Body of pancreas (tissue), 4 donors: Measurements from ENCODE around the gene MYO1A. TPM values are rescaled to one million over a fixed set of nuclear protein-coding genes. Genes with fewer than 3 reads are reported as not detected.

Experiments used
- ATAC-seq: fragments of 150-250 bp; one replicate; pipeline ENCODE4 v1.9.1; 2016
- DNase-seq, 4 donors: peaks; one replicate each; pipeline ENCODE4 v3.0.0-alpha.2; 2019
- H3K27ac ChIP-seq, 4 donors: fragments of 200-600 bp; sonication (generic); 1 replicate in 3 of 4; 2 replicates in 1 of 4; pipeline versions ENCODE4 v1.5.1 to v1.6.1; 2016 to 2019; ENCODE audit warnings: mild to moderate bottlenecking in 1 of 4, mixed read lengths in 1 of 4, moderate library complexity in 1 of 4
- H3K27me3 ChIP-seq, 2 donors: fragments of 200-600 bp; sonication (generic); one replicate each; pipeline ENCODE4 v1.6.0; 2016; ENCODE audit warnings: mild to moderate bottlenecking in 1 of 2
- H3K36me3 ChIP-seq, 2 donors: fragments of 200-600 bp; sonication (generic); replicated peaks in 1 of 2; 2 replicates each; pipeline ENCODE4 v1.5.1; 2016; ENCODE audit warnings: low read depth in 2 of 2; ENCODE audit not compliant: insufficient read depth in 1 of 2
- H3K4me1 ChIP-seq: fragments of 200-600 bp; sonication (generic); one replicate; pipeline ENCODE4 v1.6.0; 2016
- H3K4me3 ChIP-seq, 2 donors: fragments of 200-600 bp; sonication (generic); 1 replicate in 1 of 2; 2 replicates in 1 of 2; pipeline ENCODE4 v1.5.1; 2016 to 2019
- H3K9me3 ChIP-seq, 3 donors: fragments of 200-600 bp; sonication (generic); 1 replicate in 2 of 3; 2 replicates in 1 of 3; pipeline ENCODE4 v1.5.1; 2016
- POLR2A ChIP-seq, 3 donors: fragments of 450-650 bp; IDR thresholded peaks; one replicate each; pipeline ENCODE4 v1.6.1; 2016; ENCODE audit warnings: antibody characterized with exemption in 3 of 3, mild to moderate bottlenecking in 2 of 3
- WGBS, 2 donors: methylation state at CpG; one replicate each; pipeline ENCODE4 v1.1.5; 2017; 5-methylcytosine and 5-hydroxymethylcytosine counted together
- intact Hi-C: fragments of 100-400 bp; cut with DNase I; formaldehyde crosslinking; loops from one replicate; pipeline ENCODE4 v1.15.1; 2023
- total RNA-seq, 2 donors: library from RNA; depleted of rRNA; stranded (reverse); fragments of >200 nt; gene quantifications; one replicate each; pipeline ENCODE4 v1.1.0, GENCODE V29; 2016
- TF ChIP-seq, protein P1 (sequence below), 7 experiments: fragments of 450-650 bp in 4 of 7; fragments of 200-600 bp in 3 of 7; sonication (generic) in 3 of 7; IDR thresholded peaks; one replicate each; pipeline ENCODE4 v1.5.1; 2016 to 2019; ENCODE audit warnings: antibody characterized with exemption in 7 of 7

The MYO1A gene
- total RNA-seq = 1 to 10 TPM in 1 of 2 donors, not detected in 1; 1.8 TPM

DNA sequence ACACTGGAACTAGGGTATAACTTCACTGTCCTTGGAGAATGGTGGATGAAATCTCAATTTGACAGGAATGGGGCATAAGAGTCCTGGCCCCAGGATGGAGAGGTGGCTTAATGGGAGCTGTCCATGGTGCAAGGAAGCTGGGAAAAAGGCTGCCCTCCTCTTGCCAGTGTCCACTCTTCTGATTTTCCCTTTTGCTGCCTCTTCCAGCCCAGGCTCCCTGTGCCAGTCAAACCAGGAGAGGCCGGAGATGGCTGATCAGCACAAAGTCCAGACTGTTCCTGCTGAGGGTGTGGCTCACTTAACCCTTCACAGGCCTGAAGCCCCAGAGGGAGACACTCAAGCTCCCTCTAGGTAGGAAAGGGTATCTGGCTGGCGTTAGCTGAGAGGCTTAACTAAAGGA lies at the start of gene MYO1A:
MYO1A (minus strand) TSS at position 240 of the 400 bp plus-strand sequence. CDS start 1,806 bp downstream, outside the sequence.
- no peak within 1 kb of the TSS for H3K4me3 ChIP-seq
- 46 to 50% methylated on average over 2 of the region's 2 CpGs for WGBS, 2 donors
- no peak for ATAC-seq
- no peak within 1 kb of the TSS for H3K27ac ChIP-seq
- no peak for DNase-seq
- H3K9me3 ChIP-seq = no peaks in the 10 kb centered on the region
- no peak for TF ChIP-seq POLR2A (IDR thresholded peaks at IDR 0.05)
- TF ChIP-seq, protein P1, sequence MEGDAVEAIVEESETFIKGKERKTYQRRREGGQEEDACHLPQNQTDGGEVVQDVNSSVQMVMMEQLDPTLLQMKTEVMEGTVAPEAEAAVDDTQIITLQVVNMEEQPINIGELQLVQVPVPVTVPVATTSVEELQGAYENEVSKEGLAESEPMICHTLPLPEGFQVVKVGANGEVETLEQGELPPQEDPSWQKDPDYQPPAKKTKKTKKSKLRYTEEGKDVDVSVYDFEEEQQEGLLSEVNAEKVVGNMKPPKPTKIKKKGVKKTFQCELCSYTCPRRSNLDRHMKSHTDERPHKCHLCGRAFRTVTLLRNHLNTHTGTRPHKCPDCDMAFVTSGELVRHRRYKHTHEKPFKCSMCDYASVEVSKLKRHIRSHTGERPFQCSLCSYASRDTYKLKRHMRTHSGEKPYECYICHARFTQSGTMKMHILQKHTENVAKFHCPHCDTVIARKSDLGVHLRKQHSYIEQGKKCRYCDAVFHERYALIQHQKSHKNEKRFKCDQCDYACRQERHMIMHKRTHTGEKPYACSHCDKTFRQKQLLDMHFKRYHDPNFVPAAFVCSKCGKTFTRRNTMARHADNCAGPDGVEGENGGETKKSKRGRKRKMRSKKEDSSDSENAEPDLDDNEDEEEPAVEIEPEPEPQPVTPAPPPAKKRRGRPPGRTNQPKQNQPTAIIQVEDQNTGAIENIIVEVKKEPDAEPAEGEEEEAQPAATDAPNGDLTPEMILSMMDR (IDR thresholded peaks at IDR 0.05) = no peak
- no peaks in the 10 kb centered on the region for H3K4me1 ChIP-seq
- H3K27me3 ChIP-seq = no peaks in the 10 kb centered on the region
- no peaks in the 10 kb centered on the region for H3K36me3 ChIP-seq
- intact Hi-C loops = no loop called here

DNA sequence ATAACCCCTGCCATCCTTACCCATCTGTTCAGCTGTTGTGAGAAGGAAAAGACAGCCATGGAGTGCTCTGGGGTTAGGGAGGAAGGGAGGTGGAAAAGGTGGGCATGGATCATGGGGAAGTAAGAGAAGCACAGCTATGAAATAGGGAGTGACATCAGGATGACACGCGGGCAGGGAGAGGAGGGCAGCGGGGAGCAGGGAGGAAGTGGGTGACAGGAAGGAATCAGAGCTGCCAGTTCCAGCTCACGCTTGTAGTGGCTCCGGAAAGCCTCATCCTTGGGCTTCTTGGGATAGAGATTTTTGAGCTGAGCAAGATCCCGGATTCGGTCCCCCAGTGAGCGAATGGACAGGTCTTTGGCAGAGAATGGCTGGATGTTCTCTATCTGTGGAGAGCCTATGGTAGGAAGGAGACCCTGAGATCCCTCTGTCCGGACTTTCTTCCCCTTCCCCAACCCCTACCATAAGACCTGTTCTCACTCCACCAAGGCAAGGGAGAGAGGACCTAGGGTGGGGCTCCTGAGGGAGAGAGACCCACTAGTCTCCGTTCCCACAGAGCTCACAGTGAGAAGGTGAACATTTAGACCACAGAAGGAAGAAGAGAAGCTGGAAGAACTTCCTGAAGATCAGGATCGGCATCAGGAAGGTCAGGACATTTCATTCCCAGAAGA lies 49.3 kb upstream of the MYO1A start:
- TF ChIP-seq POLR2A (IDR thresholded peaks at IDR 0.05) = no peak
- TF ChIP-seq, protein P1 (IDR thresholded peaks at IDR 0.05) = no peak
- Histone ChIP-seq H3K27ac (no peak overlapping the region), H3K4me1 (peaks cover 13% of the 10 kb centered on the region), H3K36me3 (peaks cover 0 to 13% of the 10 kb centered on the region in 2 donors), H3K4me3 (no peak overlapping the region), H3K9me3 (no peaks in the 10 kb centered on the region), H3K27me3 (no peaks in the 10 kb centered on the region)
- WGBS, 2 donors = 77 to 96% methylated on average over 10 to 11 of the region's 11 CpGs
- no peak for ATAC-seq
- intact Hi-C loops = no loop called here
- no peak for DNase-seq

DNA sequence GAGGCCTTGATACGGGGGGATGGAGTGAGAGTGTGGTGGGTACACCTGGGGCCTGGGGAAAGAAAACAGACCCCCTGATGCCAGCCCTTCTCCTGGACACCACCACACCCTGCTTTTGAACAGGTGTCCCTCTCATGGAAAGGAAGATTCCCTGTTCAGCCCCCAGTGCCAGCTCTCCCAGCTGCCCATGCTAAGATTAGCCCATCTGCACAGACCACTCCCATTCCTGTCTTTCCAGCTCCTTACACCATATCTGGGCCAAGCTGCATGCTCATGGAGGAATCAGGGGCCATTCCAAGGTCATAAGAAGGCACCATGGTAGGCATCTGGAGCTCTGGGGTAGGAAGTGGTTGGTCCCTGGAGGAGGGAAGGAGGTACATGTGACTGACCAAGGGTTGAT lies 48.6 kb upstream of the MYO1A start:
- 92 to 100% methylated on average over 1 of the region's 1 CpG for WGBS, 2 donors
- no peak overlapping the region for H3K4me3 ChIP-seq

DNA sequence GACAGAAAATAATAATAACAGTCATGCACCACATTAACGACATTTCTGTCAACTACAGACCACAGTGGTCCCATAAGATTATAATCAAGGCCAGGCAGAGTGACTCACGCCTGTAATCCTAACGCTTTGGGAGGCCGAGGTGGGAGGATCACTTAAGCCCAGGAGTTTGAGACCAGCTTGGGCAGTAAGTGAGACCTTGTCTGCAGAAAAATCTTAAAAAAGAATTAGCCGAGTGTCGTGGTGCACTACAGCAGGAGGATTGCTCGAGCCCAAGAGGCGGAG lies 47.6 kb upstream of the MYO1A start:
- Histone ChIP-seq H3K9me3 (no peaks in the 10 kb centered on the region), H3K27me3 (no peaks in the 10 kb centered on the region), H3K36me3 (peaks cover 0 to 13% of the 10 kb centered on the region in 2 donors), H3K4me1 (peaks cover 14% of the 10 kb centered on the region), H3K27ac (no peak overlapping the region), H3K4me3 (no peak overlapping the region)
- WGBS, 2 donors = 79 to 83% methylated on average over 8 of the region's 8 CpGs
- intact Hi-C loops = no loop called here
- DNase-seq = no peak
- TF ChIP-seq POLR2A (IDR thresholded peaks at IDR 0.05) = no peak
- TF ChIP-seq, protein P1 (IDR thresholded peaks at IDR 0.05) = no peak
- ATAC-seq = no peak

More for the DNA sequence above, 48.6 kb upstream of the MYO1A start:
- intact Hi-C loops = no loop called here
- Histone ChIP-seq H3K36me3 (peaks cover 0 to 13% of the 10 kb centered on the region in 2 donors), H3K27ac (no peak overlapping the region), H3K4me1 (peaks cover 14% of the 10 kb centered on the region), H3K9me3 (no peaks in the 10 kb centered on the region), H3K27me3 (no peaks in the 10 kb centered on the region)
- ATAC-seq = no peak
- no peak for DNase-seq
- TF ChIP-seq, protein P1 (IDR thresholded peaks at IDR 0.05) = no peak
- no peak for TF ChIP-seq POLR2A (IDR thresholded peaks at IDR 0.05)
